Stomach (tissue), 4 donors: ENCODE data around the gene DCLK1.

ENCODE experiments used
- POLR2A ChIP-seq, 4 donors: fragments of 450-650 bp; IDR thresholded peaks; one replicate each; pipeline ENCODE4 v1.6.1; 2016; ENCODE audit warnings: antibody characterized with exemption in 4 of 4, control low read depth in 2 of 4, mild to moderate bottlenecking in 1 of 4, moderate library complexity in 1 of 4
- POLR2AphosphoS5 ChIP-seq, 3 donors: sonication (generic); formaldehyde crosslinking; IDR thresholded peaks; one replicate each; pipeline ENCODE4 v1.6.1; 2016; ENCODE audit warnings: antibody characterized with exemption in 3 of 3
- TF ChIP-seq, protein P1 (sequence below), 7 experiments: fragments of 450-650 bp in 4 of 7; fragments of 200-600 bp in 3 of 7; sonication (generic) in 3 of 7; IDR thresholded peaks; one replicate each; pipeline ENCODE4 v1.5.1; 2016 to 2019; ENCODE audit warnings: antibody characterized with exemption in 7 of 7, control low read depth in 2 of 7, mild to moderate bottlenecking in 1 of 7

DNA sequence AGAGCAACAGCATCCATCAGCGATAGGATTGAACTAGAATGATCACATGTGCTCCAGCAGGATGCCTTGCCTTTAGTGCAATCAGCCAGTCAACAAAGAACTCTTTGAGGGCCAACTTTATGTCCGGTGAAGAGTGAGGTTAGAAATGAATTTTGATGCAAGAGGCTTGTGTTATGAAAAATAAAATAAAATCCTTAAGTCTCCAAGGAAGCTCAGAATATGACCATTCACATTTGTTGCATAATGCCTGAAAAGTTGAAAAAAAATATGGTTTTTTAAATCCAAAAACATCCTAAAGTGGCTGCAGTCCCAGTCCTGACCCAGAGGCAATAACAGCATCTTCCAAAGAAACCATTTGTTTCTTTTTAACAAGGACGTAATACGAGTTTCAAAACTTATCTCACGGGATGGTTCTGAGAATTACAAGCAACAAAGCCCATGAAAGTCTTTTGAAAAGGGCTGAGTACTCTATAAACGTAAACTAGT lies 61.3 kb downstream of the DCLK1 start:
- TF ChIP-seq POLR2AphosphoS5 (IDR thresholded peaks at IDR 0.05) (no peak), POLR2A (IDR thresholded peaks at IDR 0.05) (no peak)
- TF ChIP-seq, protein P1, sequence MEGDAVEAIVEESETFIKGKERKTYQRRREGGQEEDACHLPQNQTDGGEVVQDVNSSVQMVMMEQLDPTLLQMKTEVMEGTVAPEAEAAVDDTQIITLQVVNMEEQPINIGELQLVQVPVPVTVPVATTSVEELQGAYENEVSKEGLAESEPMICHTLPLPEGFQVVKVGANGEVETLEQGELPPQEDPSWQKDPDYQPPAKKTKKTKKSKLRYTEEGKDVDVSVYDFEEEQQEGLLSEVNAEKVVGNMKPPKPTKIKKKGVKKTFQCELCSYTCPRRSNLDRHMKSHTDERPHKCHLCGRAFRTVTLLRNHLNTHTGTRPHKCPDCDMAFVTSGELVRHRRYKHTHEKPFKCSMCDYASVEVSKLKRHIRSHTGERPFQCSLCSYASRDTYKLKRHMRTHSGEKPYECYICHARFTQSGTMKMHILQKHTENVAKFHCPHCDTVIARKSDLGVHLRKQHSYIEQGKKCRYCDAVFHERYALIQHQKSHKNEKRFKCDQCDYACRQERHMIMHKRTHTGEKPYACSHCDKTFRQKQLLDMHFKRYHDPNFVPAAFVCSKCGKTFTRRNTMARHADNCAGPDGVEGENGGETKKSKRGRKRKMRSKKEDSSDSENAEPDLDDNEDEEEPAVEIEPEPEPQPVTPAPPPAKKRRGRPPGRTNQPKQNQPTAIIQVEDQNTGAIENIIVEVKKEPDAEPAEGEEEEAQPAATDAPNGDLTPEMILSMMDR (IDR thresholded peaks at IDR 0.05) = no peak
